GM19397 (cell line): Measurements from ENCODE around the gene P2RX6.
"Not testable (repeated sequence)": the region's sequence is repeated elsewhere in the genome, so short reads cannot be mapped to it uniquely, and the experiment has no call there.

ENCODE experiments used
- ATAC-seq: cut with Tn5 transposase; IDR thresholded peaks from one replicate; pipeline ENCODE4 v1.9.1; 2021; ENCODE audit warnings: mild to moderate bottlenecking, moderate library complexity; ENCODE audit not compliant: unreplicated experiment

The P2RX6 gene

GRCh38 chr22:21014726-21015465 is at the start of gene P2RX6:
Gene P2RX6, plus strand, starts transcription at chr22:21015165. Its CDS starts 10 bp downstream, at chr22:21015175.
- ATAC-seq, result no peak

- ATAC-seq, result no peak
Measured at GRCh38 chr22:20965888-20966855, 48.8 kb upstream of the P2RX6 start.

- no peak for ATAC-seq
Measured at GRCh38 chr22:20966883-20967696, 47.9 kb upstream of the P2RX6 start, which contains the start of gene AIFM3. Gene AIFM3, plus strand, starts transcription at chr22:20967255. Its CDS starts 690 bp downstream, at chr22:20967945.

- no peak for ATAC-seq
Measured at GRCh38 chr22:20967697-20968211, 47.2 kb upstream of the P2RX6 start.

- no peak for ATAC-seq
Measured at GRCh38 chr22:20968281-20968977, 46.5 kb upstream of the P2RX6 start.

GRCh38 chr22:20970939-20971657 is 43.9 kb upstream of the P2RX6 start:
- ATAC-seq, result no peak

- not testable (repeated sequence) for ATAC-seq
Measured at GRCh38 chr22:20972014-20972694, 42.8 kb upstream of the P2RX6 start.

GRCh38 chr22:20972933-20973577 is 41.9 kb upstream of the P2RX6 start:
- ATAC-seq, result no peak

- no peak for ATAC-seq
Measured at GRCh38 chr22:20973634-20974286, 41.2 kb upstream of the P2RX6 start.

GRCh38 chr22:20974336-20974955 is 40.5 kb upstream of the P2RX6 start:
- ATAC-seq, result no peak

- no peak for ATAC-seq
Measured at GRCh38 chr22:20975541-20976290, 39.2 kb upstream of the P2RX6 start.

GRCh38 chr22:20976291-20976877 is 38.6 kb upstream of the P2RX6 start:
- no peak for ATAC-seq

GRCh38 chr22:20977019-20977418 is 37.9 kb upstream of the P2RX6 start:
- no peak for ATAC-seq

GRCh38 chr22:20977516-20978170 is 37.3 kb upstream of the P2RX6 start:
- ATAC-seq, result no peak

GRCh38 chr22:20978419-20978818 is 36.5 kb upstream of the P2RX6 start:
- no peak for ATAC-seq
